ENCODE measurements around the gene CDC42BPG.

CDC42BPG gene

DNA sequence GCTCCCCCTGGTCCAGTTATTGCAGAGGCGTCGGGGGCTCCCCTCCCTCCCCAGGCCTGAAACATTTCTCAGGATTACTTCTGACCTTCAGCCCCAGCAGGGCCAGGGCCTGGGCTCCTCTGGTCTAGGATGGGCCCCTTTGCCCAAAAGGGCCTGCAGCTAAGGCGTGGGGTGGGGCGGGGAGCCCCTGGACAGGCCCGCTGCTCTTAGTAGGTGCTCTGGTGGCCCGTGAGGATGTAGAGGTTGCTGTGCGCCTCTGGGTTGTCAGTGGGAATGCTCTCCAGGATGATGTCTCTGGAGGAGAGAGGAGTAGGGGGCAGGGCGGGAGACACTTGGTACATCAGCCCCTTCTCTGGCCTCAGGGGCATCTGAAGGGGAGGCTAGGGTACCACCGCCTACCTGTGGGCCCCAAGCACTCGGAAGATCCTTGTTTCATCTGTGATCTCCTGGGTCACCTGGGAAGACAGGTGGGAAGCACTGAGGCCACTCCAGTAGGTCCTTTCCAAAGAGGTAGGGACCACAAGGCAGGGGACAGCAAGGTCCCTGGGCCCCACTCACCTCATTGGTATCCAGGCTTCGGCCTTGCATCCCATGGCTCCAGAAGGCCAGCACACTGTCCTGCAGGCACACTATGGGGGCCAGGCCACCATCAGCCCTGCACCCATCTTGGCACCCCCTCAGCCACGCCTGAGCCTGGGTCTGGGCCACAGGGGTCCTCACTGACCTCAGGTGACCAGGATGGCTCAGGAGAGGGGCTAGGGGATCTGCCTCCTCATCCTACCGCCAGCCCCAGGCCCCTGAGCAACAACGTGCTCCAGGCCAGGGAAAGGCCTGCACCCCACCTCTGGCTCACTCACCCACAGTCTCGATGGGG, 54.9 kb downstream of the CDC42BPG start:
- DNase-seq, result no peak

DNA sequence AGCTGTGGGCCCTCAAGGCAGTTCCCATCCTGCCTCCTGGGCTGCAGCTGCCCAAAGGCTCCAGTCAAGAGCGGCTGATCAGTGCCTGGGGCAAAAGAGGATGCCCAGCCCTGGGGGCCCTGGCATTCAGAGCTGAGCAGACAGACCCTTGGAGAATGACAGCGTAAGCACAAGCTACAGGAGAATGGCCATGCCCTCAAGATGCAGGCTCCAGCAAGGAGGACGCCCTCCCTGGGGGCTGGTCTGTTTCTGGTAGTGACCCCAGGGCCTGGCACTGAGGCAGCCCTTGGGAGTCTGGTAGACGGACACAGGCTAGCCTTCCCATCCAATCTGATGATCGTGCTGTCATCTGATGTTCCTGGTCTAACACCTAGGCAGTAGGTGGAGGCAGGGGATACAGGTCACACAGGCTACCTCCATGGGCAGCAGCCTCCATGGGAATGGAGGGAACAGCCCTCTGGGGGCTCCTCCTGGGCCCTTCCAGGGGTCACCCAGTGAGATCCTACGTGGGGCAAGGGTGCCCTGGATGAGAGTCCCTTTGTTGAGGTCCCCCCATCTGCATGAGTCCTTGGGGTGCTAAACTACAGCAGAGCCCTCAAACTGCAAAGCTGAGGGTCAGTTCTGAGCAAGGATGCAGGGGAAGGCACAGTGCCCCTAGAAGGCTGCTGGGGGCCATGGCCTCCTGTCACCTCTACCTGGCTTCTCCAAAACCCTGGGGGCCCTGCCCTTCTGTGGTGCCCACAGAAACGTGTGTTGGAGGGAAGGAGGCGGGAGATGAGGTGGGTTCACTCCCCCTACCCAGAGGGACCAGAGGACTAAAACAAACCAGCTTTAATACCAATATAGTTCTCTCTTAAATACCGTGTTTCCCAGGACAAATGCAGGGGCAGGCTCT, 55.9 kb downstream of the CDC42BPG start:
- DNase-seq, result no peak

DNA sequence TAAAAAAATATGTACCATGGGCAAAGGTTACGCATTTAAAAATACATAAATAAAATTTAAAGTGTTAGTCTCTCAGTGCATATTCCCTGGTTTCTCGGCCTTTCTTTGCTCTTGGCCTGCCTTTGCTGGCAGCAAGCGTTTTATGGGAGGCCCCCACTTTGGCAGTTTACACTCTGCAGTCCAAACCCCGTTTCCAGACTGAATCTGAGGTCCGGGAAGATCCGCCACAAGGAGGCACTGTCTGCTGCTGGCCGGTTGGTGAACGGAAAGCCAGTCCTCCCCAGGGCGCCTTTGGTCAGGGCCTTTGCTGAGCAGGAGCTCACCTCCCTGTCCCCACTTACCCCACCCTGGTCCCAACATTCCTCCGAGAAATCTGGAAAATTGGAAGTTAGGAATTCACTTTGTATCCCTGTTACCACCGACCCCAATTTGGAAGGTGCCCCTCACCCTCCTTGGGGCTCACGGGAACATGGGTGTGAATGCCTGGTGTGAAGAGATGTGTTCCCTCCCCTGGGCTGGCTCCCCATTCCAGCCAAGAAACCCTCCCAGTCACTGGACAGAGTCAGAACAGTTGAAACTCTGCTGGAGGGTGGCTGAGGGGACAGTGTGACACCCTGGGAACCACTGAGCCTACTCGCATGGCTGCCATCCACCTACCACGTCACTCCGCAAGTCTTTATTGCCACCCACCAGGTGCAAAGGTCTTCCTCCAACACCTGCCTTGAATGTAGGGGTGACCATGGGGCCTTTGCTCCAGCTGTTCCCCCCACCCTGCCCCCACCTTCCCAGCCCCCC, 56.7 kb downstream of the CDC42BPG start:
- peak in 3 of 5 experiments; percentile 41 to 55 (median 46) for DNase-seq

DNA sequence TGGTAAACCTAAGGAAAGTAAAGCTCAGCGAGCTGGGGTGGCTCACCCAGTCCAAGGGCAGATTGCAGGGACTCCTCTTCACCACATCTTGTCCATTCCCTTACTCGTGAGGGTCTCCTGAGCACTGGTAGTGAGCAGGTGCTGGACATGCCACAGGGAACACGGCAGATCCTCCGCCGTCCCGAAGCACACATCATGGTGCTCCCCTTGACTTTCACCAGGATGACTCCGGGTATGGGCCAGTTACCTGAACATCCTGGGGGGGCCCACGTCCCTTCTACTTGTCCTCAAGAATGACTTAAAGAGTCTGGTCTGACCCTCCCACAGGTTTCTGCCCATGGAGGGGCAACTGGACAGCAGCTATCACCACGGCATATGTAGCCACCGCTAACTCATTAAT, 58.1 kb downstream of the CDC42BPG start:
- DNase-seq, result no peak

DNA sequence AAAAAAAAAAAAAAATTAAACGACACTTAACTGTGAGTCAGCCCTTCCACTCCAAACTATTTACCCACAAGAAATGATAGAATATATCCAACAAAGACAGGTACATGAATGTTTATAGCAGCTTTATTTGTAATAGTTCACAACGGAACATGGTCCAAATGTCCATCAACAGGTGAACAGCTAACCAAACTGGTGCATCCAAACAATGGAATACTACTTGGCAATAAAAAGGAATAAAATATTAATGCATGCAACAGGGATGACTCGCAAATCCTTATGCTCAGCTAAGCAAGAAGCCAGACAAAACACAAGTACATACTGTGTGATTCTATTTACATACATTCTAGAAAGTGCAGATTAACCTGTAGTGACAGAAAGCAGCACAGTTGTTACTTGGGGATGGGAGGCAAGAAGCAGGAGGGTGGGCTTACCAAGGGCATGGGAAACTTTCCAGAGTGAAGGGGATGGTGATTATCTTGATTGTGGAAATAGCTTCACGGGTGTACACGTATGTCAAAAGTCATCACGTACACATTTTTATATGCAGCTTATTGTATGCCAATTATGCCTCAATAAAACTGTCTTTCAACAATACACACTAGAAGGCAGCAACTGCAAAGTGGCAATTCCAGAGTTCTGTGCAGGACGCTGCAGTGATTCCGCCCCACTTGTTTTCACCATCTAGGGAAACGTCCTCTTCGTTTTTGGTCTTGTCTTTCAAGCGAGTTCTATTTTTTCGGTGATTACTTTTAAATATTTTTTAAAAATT, 59.5 kb downstream of the CDC42BPG start:
- DNase-seq, result no peak

DNA sequence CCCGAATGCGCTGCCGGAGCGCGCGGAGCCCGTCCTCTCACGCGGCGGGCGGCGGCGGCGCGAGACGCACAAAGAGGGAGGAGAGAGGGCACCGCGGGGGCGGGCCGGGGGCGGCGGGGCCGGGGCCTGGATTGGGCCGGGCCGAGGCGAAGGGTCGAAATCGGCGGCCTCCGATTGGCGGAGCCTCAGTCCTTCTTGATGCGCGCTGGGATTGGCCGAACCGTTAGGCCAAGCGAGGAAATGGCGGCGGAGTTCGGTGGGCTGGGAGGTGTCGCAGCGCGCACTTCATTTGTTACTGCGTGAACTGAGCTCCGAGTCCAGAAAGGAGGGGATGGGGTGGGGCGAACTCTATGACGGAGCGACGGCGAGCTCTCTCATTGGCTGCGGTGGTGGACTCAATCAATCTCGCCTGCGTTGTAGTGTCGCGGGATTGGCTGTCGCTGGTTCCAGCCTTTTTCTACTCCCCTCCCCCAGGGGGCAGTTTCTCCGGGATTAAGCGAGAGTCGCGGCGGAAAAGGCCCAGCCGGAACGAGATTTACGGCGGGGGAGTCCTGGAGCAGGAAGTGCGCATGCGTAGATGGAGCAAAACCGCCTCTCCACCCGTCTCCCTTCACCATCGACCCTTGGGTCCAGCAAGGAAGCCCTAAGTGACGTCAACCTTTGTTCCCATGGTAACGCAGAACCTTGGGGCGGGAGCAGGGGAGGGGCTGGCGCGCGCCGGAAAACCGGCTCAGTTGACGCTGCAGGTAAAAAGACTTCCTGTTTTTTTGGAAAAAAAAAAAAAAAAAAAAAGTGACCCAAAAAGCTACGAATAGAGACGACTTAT, 65.8 kb downstream of the CDC42BPG start, which contains the start of gene SF1:
TSS of gene SF1 (minus strand) at position 70 of the 826 bp plus-strand sequence. CDS start 150 bp downstream, outside the sequence.
- peak; percentile 96 to 100 (median 99) for DNase-seq

DNA sequence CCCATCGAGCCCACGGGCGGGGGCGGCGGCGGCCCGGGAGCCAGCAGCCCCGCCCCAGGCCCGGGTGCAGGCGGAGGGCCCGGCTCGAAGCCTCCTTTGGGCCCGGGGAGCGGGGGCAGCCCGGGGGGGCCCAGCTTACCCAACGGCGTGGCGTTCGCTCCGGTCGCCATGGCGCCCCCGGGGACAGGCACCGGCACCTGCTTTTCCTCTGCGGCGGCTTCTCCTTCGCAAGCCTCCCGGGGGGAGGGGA, 66.3 kb downstream of the CDC42BPG start:
- DNase-seq, result no peak

DNA sequence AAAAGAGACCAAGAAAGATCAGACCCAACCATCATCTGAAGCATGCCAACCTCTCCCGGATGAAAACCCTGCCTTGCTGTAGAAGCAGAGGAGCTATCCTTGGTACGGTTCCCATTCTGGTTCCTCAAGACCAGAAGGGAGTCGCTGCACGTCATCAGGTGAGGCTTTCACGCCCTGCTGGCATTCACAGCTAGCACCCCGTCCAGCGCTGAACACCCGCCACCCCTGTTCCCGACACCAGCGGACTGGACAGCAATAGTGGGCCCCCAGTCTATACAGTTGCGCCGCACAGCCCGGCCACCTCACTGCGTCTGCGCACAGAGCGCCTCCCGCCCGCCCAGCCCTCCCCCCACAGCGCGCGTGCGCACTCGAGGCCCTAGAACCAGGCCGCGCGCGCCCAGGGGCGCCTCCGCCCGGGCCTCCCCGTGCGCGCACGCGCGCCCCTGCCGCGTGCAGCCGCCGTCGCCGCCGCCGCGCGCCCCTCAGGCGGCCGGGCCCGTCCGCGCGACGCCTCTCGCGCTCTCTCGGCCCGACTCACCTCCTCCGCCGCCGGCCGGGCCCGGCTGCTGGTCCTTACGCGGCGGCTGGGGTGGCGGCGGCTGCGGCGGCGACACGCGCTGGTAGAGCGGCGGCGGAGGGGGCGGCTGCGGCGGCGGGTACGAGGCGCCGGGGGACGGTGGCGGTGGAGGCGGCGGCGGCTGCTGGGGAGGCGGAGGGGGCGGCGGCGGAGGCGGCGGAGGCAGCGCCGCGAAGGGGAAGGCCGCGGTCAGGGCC, 66.8 kb downstream of the CDC42BPG start:
- DNase-seq, result peak; percentile 63 to 92 (median 72)

DNA sequence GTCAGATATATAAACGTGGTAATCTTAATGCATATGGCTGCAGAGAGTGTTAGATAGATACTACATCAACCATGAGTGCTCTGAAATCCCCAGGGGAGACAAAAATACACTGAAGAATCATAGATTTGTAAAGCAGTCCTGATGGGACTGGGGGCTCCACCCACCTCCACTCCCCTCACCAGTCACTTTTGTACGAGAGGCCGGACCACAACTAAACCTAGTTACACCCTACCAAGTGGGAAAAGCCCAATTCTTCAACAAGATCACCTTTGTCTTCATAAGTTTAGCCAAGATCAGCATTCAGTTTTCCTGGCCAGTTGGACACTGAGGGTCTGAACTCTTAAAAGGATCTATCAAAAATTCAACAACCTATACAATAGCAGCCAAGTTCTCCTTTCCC, 67.6 kb downstream of the CDC42BPG start:
- DNase-seq, result no peak

DNA sequence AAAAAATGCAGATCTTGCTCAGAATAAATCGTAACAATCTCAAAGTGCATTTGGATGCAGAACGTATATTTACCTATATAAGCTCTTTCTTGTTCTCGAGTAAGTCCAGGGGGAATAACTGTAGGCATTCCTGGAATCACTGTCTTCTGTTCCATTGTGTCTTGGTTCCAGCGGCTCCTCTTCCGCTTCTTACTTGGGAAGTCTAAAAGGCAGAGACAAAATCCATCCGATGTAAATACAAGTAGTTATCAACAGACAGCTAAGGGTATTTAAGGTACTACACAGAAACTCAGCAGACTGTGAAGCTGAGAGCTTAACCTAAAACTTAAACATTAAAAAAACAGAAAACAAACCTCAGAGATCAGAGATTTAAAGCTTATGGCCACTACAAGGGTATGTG, 68.0 kb downstream of the CDC42BPG start:
- no peak for DNase-seq

DNA sequence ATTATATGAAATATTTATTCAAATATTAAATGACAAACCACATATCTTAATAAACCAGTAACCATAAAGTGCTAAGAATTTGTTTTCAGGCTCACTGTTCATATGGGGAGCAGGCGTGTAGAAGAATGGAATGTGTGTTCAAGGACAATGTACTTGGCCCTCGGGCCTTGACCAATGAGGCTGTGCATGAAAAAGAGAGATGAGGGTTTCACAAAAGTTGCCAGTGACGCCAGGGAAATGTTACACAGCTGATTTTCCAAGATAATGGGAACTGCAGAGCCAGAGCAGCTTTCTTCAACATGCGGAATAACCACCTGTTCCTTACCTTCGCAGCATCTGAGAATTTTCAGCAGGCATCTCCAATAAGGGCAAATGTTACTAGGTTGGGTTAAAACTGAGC, 70.3 kb downstream of the CDC42BPG start:
- DNase-seq, result no peak

Data from T-helper 2 cell (primary cell).